Peyer's patch (tissue), 4 donors: ENCODE results near the gene CAPN7. TPM values are rescaled to one million over a fixed set of nuclear protein-coding genes. Genes with fewer than 3 reads are reported as not detected.

Source experiments
- DNase-seq, 3 donors: peaks; one replicate each; pipeline ENCODE4 v3.0.0-alpha.2; 2017 to 2019
- H3K27ac ChIP-seq, 4 donors: fragments of 200-600 bp; sonication (generic); one replicate each; pipeline ENCODE4 v1.5.1; 2016 to 2019
- H3K27me3 ChIP-seq, 2 donors: fragments of 200-600 bp; sonication (generic); one replicate each; pipeline ENCODE4 v1.5.1; 2019
- H3K36me3 ChIP-seq, 3 donors: fragments of 200-600 bp; sonication (generic); one replicate each; pipeline ENCODE4 v1.5.1; 2016 to 2019
- H3K4me1 ChIP-seq, 4 donors: fragments of 200-600 bp; sonication (generic); one replicate each; pipeline ENCODE4 v1.5.1; 2016 to 2019
- H3K4me3 ChIP-seq, 4 donors: fragments of 200-600 bp; sonication (generic); 1 replicate in 3 of 4; 2 replicates in 1 of 4; pipeline ENCODE4 v1.5.1; 2016 to 2019; ENCODE audit warnings: mild to moderate bottlenecking in 1 of 4
- H3K9me3 ChIP-seq, 4 donors: fragments of 200-600 bp; sonication (generic); one replicate each; pipeline ENCODE4 v1.5.1; 2016 to 2019; ENCODE audit warnings: mild to moderate bottlenecking in 1 of 4
- POLR2A ChIP-seq, 2 donors: fragments of 450-650 bp; IDR thresholded peaks; one replicate each; pipeline ENCODE4 v1.5.1; 2017; ENCODE audit warnings: antibody characterized with exemption in 2 of 2, mild to moderate bottlenecking in 2 of 2, moderate library complexity in 2 of 2
- total RNA-seq, 4 donors: library from RNA; depleted of rRNA; stranded (reverse); fragments of >200 nt; gene quantifications; one replicate each; pipeline ENCODE4 v1.1.0, GENCODE V29; 2016
- TF ChIP-seq, protein P1 (sequence below), 6 experiments: fragments of 450-650 bp in 4 of 6; fragments of 200-600 bp in 2 of 6; sonication (generic) in 1 of 6; IDR thresholded peaks; one replicate each; pipeline ENCODE4 v1.5.1; 2017 to 2019; ENCODE audit warnings: antibody characterized with exemption in 6 of 6, mild to moderate bottlenecking in 3 of 6, moderate library complexity in 1 of 6

CAPN7 gene
- total RNA-seq, 4 donors from 2014 or later = 50.3 to 115 (median 69.3) TPM

DNA sequence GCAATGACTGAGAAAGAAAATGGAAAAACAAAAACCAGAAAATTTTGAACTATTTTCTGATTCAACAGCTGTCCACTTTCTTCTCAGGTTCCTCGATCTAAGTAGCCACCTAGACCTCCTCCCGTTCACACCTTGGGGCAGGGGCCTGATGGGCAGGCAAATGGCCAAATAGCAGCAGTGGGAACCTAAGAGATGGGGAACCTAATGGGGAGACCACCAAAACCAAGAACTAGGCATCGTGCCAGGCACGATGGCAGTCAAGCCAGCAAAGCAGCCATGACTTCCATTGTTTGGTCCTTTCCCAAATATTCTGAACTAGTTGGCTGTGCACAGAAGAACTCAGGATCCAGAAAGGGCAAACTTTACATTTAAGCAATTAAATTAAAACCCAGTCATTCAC lies 57.1 kb downstream of the CAPN7 start:
- H3K9me3 ChIP-seq = no peaks in the 10 kb centered on the region
- no peak for DNase-seq

DNA sequence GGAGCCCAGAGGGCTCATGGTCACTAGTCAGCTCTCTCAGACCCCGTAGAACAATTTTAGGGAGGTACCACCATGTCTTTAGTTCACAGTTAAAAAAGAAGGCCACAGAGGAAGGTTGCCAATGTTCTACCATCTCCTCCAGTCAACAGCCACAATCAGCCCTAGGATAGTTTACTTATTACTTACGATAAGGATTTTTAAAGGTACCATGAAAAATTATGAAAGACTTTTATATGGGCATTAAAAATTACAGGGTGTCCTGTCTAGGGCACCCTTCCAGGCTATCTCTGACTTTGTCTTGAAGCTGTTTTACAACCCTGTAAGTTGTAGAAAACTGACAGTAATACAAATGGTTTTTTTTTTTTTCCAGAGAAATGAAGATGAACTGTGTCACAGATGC lies 57.9 kb downstream of the CAPN7 start:
- H3K36me3 ChIP-seq = no peaks in the 10 kb centered on the region

More for the DNA sequence above, 57.1 kb downstream of the CAPN7 start:
- Histone ChIP-seq H3K36me3 (no peaks in the 10 kb centered on the region), H3K4me3 (no peak overlapping the region), H3K27ac (no peak overlapping the region), H3K4me1 (peaks cover 0 to 13% (median 3%) of the 10 kb centered on the region in 4 donors), H3K27me3 (no peaks in the 10 kb centered on the region)
- no peak for TF ChIP-seq POLR2A (IDR thresholded peaks at IDR 0.05)
- TF ChIP-seq, protein P1, sequence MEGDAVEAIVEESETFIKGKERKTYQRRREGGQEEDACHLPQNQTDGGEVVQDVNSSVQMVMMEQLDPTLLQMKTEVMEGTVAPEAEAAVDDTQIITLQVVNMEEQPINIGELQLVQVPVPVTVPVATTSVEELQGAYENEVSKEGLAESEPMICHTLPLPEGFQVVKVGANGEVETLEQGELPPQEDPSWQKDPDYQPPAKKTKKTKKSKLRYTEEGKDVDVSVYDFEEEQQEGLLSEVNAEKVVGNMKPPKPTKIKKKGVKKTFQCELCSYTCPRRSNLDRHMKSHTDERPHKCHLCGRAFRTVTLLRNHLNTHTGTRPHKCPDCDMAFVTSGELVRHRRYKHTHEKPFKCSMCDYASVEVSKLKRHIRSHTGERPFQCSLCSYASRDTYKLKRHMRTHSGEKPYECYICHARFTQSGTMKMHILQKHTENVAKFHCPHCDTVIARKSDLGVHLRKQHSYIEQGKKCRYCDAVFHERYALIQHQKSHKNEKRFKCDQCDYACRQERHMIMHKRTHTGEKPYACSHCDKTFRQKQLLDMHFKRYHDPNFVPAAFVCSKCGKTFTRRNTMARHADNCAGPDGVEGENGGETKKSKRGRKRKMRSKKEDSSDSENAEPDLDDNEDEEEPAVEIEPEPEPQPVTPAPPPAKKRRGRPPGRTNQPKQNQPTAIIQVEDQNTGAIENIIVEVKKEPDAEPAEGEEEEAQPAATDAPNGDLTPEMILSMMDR (IDR thresholded peaks at IDR 0.05) = no peak

DNA sequence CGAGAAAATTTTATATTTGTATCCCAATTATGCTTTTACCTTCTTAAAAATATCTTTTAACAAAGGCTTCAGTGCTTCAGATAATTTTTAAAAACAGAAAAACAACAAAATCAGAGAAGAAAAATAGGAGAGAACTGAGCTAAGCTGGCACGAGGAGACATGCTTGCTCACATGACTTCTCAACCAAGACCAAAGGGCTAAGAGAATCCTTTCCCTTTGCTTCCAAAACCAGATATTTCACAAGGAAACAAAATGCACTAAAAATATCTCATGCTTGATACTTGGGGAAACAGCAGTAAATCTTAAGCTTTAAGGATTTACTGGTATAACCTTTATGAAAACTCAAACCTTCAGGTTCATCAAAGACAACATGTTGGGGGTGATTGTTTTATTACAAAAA lies 58.4 kb downstream of the CAPN7 start:
- DNase-seq = no peak
- no peak overlapping the region for H3K4me3 ChIP-seq
- H3K27me3 ChIP-seq = no peaks in the 10 kb centered on the region
- peaks cover 0 to 26% (median 12%) of the 10 kb centered on the region in 4 donors for H3K4me1 ChIP-seq
- H3K9me3 ChIP-seq = no peaks in the 10 kb centered on the region
- TF ChIP-seq, protein P1 (IDR thresholded peaks at IDR 0.05) = no peak
- TF ChIP-seq POLR2A (IDR thresholded peaks at IDR 0.05) = no peak
- no peaks in the 10 kb centered on the region for H3K36me3 ChIP-seq
- H3K27ac ChIP-seq = no peak overlapping the region

More for the DNA sequence above, 57.9 kb downstream of the CAPN7 start:
- Histone ChIP-seq H3K27ac (no peak overlapping the region), H3K9me3 (no peaks in the 10 kb centered on the region), H3K27me3 (no peaks in the 10 kb centered on the region), H3K4me1 (peaks cover 0 to 20% (median 8%) of the 10 kb centered on the region in 4 donors), H3K4me3 (no peak overlapping the region)
- no peak for DNase-seq
- TF ChIP-seq, protein P1 (IDR thresholded peaks at IDR 0.05) = no peak
- TF ChIP-seq POLR2A (IDR thresholded peaks at IDR 0.05) = no peak

DNA sequence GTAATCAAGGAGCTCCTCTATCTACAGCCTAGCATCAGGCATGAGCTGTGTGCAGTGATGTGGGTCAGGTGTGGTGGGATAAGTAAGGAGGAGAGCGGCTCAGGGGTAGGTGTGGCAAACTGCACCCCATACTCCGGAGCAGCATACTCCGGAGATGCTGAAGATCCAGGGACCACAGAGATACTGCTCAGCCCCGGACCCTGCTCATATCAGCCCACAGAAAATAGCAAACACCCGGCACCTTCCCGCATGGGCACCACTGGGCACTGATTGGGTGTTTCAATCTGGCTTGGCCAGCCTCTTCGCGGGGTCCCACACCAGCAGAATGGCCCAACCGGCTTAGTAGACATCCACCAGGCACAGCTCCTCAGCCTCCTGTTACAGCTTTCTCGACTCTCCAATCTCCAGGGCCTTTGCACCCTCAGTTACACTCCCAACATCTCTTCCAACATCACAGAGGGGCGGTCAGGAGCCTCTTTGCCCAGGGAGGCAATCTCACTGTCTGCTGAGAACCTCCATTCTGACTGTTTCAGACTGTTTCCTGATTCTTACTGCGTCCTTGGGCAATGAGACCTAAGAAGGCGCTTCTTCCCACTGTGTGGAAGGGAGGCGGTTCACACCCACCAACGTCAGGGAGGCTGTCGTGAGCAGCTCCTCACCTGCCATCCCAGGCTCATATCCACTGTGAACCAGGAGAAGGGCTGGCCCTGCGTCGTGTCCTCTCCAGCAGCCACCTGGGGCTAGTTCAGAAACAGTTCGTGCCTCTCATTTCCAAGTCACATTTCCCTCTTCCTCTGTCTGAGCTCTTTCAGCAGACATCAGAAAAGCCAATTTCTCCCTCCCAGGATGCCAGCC lies 59.8 kb downstream of the CAPN7 start:
- H3K27me3 ChIP-seq = no peaks in the 10 kb centered on the region
- no peaks in the 10 kb centered on the region for H3K36me3 ChIP-seq
- no peak overlapping the region for H3K4me3 ChIP-seq
- DNase-seq = no peak
- TF ChIP-seq, protein P1 (IDR thresholded peaks at IDR 0.05) = no peak
- no peak for TF ChIP-seq POLR2A (IDR thresholded peaks at IDR 0.05)
- H3K9me3 ChIP-seq = no peaks in the 10 kb centered on the region
- peaks cover 0 to 36% (median 24%) of the 10 kb centered on the region in 4 donors for H3K4me1 ChIP-seq
- no peak overlapping the region for H3K27ac ChIP-seq

DNA sequence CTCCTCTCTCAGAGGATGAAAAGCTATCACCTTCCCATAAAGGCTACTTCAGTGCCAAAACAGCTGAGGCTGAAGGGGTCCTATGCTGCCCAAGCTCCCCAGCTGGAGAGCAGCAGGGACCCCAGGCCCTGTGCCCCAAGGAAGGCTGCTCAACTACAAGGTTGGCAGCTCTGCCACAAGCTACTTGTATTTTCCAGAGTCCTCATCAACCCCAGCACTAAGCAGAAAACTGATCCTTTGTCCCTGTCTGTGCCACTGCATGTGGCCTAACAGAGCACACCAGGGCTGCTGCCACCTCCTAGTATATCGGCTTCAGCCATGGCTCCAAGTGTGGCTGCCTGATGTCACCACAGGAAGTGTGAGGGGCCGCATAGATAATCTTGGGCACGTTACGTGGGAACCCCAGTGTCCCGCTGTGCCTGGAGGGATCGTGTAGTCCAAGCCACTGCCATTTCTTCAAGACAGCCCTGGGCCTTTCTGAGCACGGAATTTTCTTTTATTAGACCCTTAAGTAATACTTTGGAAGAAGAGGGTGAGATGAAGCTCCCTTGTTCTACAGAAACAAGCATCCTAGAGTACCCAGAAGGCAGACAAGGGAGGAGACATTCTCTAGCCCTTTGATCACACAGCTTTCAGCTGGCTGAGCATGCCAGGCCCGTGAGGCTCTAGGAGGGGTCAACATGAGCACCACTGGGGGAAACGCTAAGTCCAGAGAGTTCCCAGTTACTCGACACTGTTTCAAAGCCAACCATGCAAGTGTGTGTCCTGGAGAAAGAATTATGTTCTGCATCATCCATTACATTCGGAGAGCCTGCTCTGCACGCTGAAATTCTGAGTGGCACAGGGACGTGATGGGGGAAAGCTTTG lies 60.7 kb downstream of the CAPN7 start:
- Histone ChIP-seq H3K9me3 (no peaks in the 10 kb centered on the region), H3K36me3 (no peaks in the 10 kb centered on the region), H3K4me1 (peaks cover 0 to 42% (median 31%) of the 10 kb centered on the region in 4 donors), H3K27ac (no peak overlapping the region), H3K4me3 (no peak overlapping the region), H3K27me3 (no peaks in the 10 kb centered on the region)
- no peak for DNase-seq
- TF ChIP-seq POLR2A (IDR thresholded peaks at IDR 0.05) = no peak
- TF ChIP-seq, protein P1 (IDR thresholded peaks at IDR 0.05) = no peak
